Glutamatergic neuron (in vitro differentiated cells): Measurements from ENCODE around the gene PLCL1. TPM values are rescaled to one million over a fixed set of nuclear protein-coding genes. Genes with fewer than 3 reads are reported as not detected.

Experiments
- DNase-seq: peaks from one replicate; pipeline ENCODE4 v3.0.0; 2022
- H3K27ac Mint-ChIP-seq: one replicate; pipeline ENCODE4 v1.8.0; 2020; ENCODE audit warnings: mild to moderate bottlenecking, mixed read lengths, inconsistent platforms; ENCODE audit not compliant: unreplicated experiment
- H3K27me3 Mint-ChIP-seq: one replicate; pipeline ENCODE4 v1.8.0; 2020; ENCODE audit warnings: mild to moderate bottlenecking, moderate library complexity, mixed read lengths, inconsistent platforms; ENCODE audit not compliant: unreplicated experiment
- H3K36me3 Mint-ChIP-seq: one replicate; pipeline ENCODE4 v1.8.0; 2020; ENCODE audit warnings: mild to moderate bottlenecking, mixed read lengths, inconsistent platforms; ENCODE audit not compliant: unreplicated experiment
- H3K4me1 Mint-ChIP-seq: one replicate; pipeline ENCODE4 v1.8.0; 2020; ENCODE audit warnings: mild to moderate bottlenecking, low read depth, mixed read lengths, inconsistent platforms; ENCODE audit not compliant: unreplicated experiment
- H3K4me3 Mint-ChIP-seq: one replicate; pipeline ENCODE4 v1.8.0; 2020; ENCODE audit warnings: mild to moderate bottlenecking, mixed read lengths, inconsistent platforms; ENCODE audit not compliant: unreplicated experiment
- H3K9me3 Mint-ChIP-seq: one replicate; pipeline ENCODE4 v1.8.0; 2020; ENCODE audit warnings: mild to moderate bottlenecking, moderate library complexity, mixed read lengths, inconsistent platforms; ENCODE audit not compliant: unreplicated experiment
- CTCF ChIP-seq: fragments of 200-600 bp; sonication (generic); IDR thresholded peaks from one replicate; pipeline ENCODE4 v1.5.0; 2021; ENCODE audit not compliant: partially characterized antibody, unreplicated experiment
- long read RNA-seq: library from polyadenylated mRNA; unstranded; transcript quantifications from one replicate; pipeline ENCODE4 v2.0.0, GENCODE V29; 2020; ENCODE audit not compliant: unreplicated experiment
- total RNA-seq: library from RNA; stranded (reverse); fragmentation: NEBNext Ultra II Directional; extraction: Animal tissue kit (Norgen Biotek cat#: 25700); gene quantifications from one replicate; pipeline ENCODE4 v1.2.1, GENCODE V29; 2021; ENCODE audit not compliant: unreplicated experiment

PLCL1 gene
- total RNA-seq, result 28.8 TPM
- long read RNA-seq, result 0 reads

GRCh38 chr2:197804049-197804757, at the start of gene PLCL1:
PLCL1 (plus strand) TSS chr2:197804593.
- Mint-ChIP-seq H3K4me3 (peak within 1 kb of the TSS; percentile 94), H3K27ac (peak within 1 kb of the TSS; percentile 74), H3K36me3 (peaks cover 3% of the 10 kb centered on the region), H3K27me3 (peaks cover 7% of the 10 kb centered on the region), H3K4me1 (peaks cover 32% of the 10 kb centered on the region), H3K9me3 (peaks cover 8% of the 10 kb centered on the region)
- peak; percentile 87 for DNase-seq
- no peak for TF ChIP-seq CTCF

DNA sequence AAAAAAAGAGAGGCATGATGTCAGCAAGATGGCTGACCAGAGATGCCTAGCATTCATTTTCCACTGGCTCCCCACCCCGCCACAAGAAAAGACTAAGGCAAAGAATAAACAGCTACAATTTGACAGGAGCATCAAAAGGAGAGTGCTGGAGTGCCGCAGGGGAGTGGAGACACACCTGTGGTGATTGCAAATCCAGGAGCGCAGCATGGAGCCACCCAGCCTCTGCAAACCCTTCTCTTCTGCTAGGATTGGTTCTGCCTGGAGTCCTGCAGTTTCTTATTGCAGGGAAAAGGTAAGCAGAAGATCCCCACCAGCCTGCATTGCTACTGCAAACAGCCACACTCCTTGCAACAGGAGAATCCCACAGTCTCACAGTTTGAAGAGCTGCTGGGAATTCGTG, 45.4 kb upstream of the PLCL1 start:
- TF ChIP-seq CTCF, result no peak
- no peak overlapping the region for H3K27ac Mint-ChIP-seq
- H3K4me1 Mint-ChIP-seq, result no peaks in the 10 kb centered on the region
- no peak overlapping the region for H3K4me3 Mint-ChIP-seq
- H3K36me3 Mint-ChIP-seq, result no peaks in the 10 kb centered on the region
- H3K9me3 Mint-ChIP-seq, result no peaks in the 10 kb centered on the region
- DNase-seq, result no peak
- no peaks in the 10 kb centered on the region for H3K27me3 Mint-ChIP-seq

DNA sequence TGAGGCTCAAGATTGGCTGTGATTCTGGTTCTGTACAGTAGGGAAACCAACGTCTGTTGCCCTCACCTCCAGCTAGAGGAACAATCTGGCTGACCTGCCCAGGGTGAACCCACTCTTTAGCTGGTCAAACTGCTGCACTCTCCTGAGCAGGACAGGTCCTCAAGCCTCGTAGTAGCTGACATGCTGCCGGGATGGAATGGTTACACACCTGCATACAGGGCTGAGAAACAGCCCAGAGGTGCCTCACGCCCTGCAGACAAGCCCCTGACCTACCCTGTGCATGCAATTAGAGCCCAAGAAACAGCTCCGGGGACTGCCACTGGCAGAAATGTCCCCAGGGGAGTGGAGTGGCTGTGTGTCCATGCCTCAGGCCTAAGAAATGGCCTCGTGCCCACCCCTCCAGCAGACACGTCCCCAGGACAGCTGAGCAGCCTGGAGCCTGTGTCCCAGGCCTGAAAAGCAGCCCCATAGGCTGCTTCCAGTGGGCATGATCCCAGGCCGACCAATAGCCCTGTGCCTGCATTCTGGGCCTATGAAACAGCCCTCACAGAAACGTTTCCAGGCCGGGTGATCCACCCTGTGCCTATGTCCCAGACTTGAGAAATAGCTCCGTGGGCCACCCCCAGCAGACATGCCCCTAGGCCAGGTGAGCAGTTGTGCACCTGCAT, 44.6 kb upstream of the PLCL1 start:
- no peak for DNase-seq
- H3K27ac Mint-ChIP-seq, result no peak overlapping the region
- H3K36me3 Mint-ChIP-seq, result no peaks in the 10 kb centered on the region
- H3K27me3 Mint-ChIP-seq, result no peaks in the 10 kb centered on the region
- no peaks in the 10 kb centered on the region for H3K9me3 Mint-ChIP-seq
- H3K4me1 Mint-ChIP-seq, result no peaks in the 10 kb centered on the region
- no peak for TF ChIP-seq CTCF
- no peak overlapping the region for H3K4me3 Mint-ChIP-seq

DNA sequence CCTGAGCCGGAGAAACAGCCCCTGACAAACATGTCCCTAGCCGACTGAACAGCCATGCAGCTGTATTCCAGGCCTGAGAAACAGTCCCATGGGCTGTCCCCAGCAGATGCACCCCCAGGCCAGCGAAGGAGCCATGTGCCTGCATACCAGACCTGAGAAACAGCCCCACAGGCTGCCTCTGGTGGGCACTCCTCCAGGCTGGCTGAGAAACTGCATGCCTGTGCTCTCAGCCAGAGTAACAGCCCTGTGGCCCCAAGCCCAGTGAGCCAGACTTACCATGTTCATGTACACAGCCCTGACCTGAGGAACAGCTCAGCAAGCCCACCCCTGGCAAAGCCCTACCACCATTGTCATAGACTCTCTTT, 44.1 kb upstream of the PLCL1 start:
- no peak for TF ChIP-seq CTCF
- no peaks in the 10 kb centered on the region for H3K27me3 Mint-ChIP-seq
- H3K4me1 Mint-ChIP-seq, result no peaks in the 10 kb centered on the region
- no peak overlapping the region for H3K4me3 Mint-ChIP-seq
- DNase-seq, result no peak
- H3K36me3 Mint-ChIP-seq, result no peaks in the 10 kb centered on the region
- H3K27ac Mint-ChIP-seq, result no peak overlapping the region
- H3K9me3 Mint-ChIP-seq, result no peaks in the 10 kb centered on the region

- TF ChIP-seq CTCF, result peak; percentile 83
- Mint-ChIP-seq H3K36me3 (no peaks in the 10 kb centered on the region), H3K4me1 (no peaks in the 10 kb centered on the region), H3K4me3 (no peak overlapping the region), H3K27me3 (no peaks in the 10 kb centered on the region), H3K9me3 (no peaks in the 10 kb centered on the region), H3K27ac (no peak overlapping the region)
- DNase-seq, result no peak
Measured at GRCh38 chr2:197777823-197778407, 26.5 kb upstream of the PLCL1 start.
